ENCODE measurements around the gene RASSF8. TPM values are rescaled to one million over a fixed set of nuclear protein-coding genes. Genes with fewer than 3 reads are reported as not detected.

Gene RASSF8
- total RNA-seq, 2 experiments from 2014 or later = not detected

DNA sequence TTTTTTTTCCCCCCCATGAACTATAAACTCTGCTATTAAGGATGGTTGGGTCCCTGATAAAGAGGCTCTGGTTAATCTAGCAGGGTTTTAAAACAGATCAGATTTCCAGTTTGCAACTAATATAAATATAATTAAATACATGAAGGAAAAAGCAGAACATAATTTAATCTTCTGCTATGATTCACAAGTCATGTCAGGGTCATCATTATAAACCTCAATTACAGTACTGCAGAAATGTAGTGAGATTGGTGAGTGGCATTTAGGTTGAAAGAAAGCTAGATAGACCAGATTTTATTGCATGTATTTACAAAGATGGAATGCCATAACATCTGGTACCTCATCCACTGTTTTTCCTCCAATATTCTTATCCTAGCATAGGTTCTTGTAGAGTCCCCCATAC is 14.5 kb upstream of the RASSF8 start:
- Histone ChIP-seq H3K4me1 (ENCODE audit: insufficient read depth, low read length, poor library complexity, severe bottlenecking) (no peaks in the 10 kb centered on the region), H4K20me1 (ENCODE audit: insufficient read depth, low read length) (no peaks in the 10 kb centered on the region), H3K4me2 (ENCODE audit: low read length) (no peak overlapping the region), H2AFZ (ENCODE audit: low read length) (no peak overlapping the region), H3K9me3 (ENCODE audit: low read length) (no peaks in the 10 kb centered on the region), H3K79me2 (ENCODE audit: insufficient read depth, low read depth, low read length) (no peaks in the 10 kb centered on the region), H3K4me3 (ENCODE audit: low read depth, low read length, poor library complexity, severe bottlenecking) (no peak overlapping the region), H3K27ac (ENCODE audit: low read depth, low read length, poor library complexity, severe bottlenecking) (no peak overlapping the region), H3K9me2 (ENCODE audit: insufficient read depth, low read length) (no peaks in the 10 kb centered on the region), H3K36me3 (ENCODE audit: insufficient read depth, low read length) (no peaks in the 10 kb centered on the region)
- intact Hi-C loops (cut with micrococcal nuclease; ENCODE audit: unreplicated experiment) = no loop called here
- no peak for DNase-seq (ENCODE audit: low spot score)
- CTCF ChIA-PET (ENCODE audit: unreplicated experiment) = no interaction called here
- no TSS peak for BruUV-seq (replicated peaks)
- POLR2A ChIA-PET = no interaction called here
- no peak for TF ChIP-seq EZH2phosphoT487 (IDR thresholded peaks at IDR 0.05; ENCODE audit: borderline replicate concordance, low read depth, low read length)
- TF ChIP-seq, protein P1, sequence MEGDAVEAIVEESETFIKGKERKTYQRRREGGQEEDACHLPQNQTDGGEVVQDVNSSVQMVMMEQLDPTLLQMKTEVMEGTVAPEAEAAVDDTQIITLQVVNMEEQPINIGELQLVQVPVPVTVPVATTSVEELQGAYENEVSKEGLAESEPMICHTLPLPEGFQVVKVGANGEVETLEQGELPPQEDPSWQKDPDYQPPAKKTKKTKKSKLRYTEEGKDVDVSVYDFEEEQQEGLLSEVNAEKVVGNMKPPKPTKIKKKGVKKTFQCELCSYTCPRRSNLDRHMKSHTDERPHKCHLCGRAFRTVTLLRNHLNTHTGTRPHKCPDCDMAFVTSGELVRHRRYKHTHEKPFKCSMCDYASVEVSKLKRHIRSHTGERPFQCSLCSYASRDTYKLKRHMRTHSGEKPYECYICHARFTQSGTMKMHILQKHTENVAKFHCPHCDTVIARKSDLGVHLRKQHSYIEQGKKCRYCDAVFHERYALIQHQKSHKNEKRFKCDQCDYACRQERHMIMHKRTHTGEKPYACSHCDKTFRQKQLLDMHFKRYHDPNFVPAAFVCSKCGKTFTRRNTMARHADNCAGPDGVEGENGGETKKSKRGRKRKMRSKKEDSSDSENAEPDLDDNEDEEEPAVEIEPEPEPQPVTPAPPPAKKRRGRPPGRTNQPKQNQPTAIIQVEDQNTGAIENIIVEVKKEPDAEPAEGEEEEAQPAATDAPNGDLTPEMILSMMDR (conservative IDR thresholded peaks at IDR 0.05; ENCODE audit: low read length) = no peak

DNA sequence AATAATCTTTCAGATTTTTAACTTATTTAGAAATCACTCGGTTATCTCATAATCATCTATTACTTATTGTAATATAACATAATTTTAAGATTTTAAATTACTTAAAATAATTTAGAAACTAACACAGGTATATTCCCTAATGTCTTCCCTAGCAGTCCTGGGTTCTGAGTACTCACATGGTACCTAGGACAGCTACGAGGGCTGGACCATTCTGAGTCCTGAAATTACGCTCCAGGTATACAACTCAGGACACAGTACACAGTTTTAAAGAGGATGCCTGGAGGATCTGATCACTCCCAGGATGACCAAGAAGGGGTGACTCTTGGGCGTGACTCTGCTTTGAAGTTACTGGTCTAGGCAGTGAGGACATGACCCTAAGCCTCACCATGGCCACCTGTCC is 9.1 kb upstream of the RASSF8 start:
- CTCF ChIA-PET (ENCODE audit: unreplicated experiment) = no interaction called here
- Histone ChIP-seq H3K27ac (ENCODE audit: low read depth, low read length, poor library complexity, severe bottlenecking) (no peak overlapping the region), H3K4me3 (ENCODE audit: low read depth, low read length, poor library complexity, severe bottlenecking) (no peak overlapping the region), H2AFZ (ENCODE audit: low read length) (no peak overlapping the region), H3K9me3 (ENCODE audit: low read length) (no peaks in the 10 kb centered on the region), H3K36me3 (ENCODE audit: insufficient read depth, low read length) (no peaks in the 10 kb centered on the region), H3K4me2 (ENCODE audit: low read length) (no peak overlapping the region), H3K4me1 (ENCODE audit: insufficient read depth, low read length, poor library complexity, severe bottlenecking) (no peaks in the 10 kb centered on the region), H3K9me2 (ENCODE audit: insufficient read depth, low read length) (no peaks in the 10 kb centered on the region), H4K20me1 (ENCODE audit: insufficient read depth, low read length) (no peaks in the 10 kb centered on the region), H3K79me2 (ENCODE audit: insufficient read depth, low read depth, low read length) (no peaks in the 10 kb centered on the region)
- intact Hi-C loops (cut with micrococcal nuclease; ENCODE audit: unreplicated experiment) = no loop called here
- POLR2A ChIA-PET = interaction anchor here (0.6 kb wide), 1 partner anchor 1220 kb away, joined by 4 read pairs; no protein-coding TSS in a partner anchor
- no TSS peak for BruUV-seq (replicated peaks)
- no peak for DNase-seq (ENCODE audit: low spot score)
- no peak for TF ChIP-seq EZH2phosphoT487 (IDR thresholded peaks at IDR 0.05; ENCODE audit: borderline replicate concordance, low read depth, low read length)
- TF ChIP-seq, protein P1 (conservative IDR thresholded peaks at IDR 0.05; ENCODE audit: low read length) = no peak

DNA sequence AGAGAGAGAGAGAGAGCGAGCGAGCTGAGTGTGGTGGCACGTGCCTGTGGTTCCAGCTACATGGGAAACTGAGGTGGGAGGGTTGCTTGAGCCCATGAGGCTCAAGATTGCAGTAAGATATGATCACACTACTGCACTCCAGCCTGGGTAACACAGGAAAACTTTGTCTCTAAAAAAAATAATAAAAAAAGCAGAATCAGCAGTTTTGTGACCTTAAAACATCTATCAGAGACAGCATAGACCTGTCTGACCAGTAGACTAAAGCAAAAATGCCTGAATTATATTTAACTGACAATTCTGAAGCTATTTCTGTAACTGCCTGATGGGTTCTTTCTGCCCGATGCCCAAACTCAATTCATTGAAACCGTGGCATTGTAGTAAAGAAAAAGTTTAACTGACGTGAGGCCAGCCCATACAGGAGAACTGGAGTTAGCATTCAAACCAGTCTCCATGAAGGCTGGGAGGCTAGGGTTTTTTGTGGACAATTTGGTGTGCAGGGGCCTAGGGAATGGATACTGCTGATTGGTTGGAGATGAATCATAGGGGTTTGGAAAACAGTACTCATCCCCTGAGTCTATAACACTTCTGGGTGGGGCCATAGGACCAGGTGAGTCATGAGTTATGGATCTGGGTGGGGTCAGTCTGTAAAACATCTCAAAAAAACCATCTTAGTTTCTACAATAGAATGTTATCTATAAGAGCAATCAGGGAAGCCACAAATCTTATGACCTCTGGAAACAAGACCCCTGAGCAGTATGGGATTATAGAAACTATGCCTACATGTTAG is 8.0 kb upstream of the RASSF8 start:
- Histone ChIP-seq H3K27ac (ENCODE audit: low read depth, low read length, poor library complexity, severe bottlenecking) (no peak overlapping the region), H3K4me3 (ENCODE audit: low read depth, low read length, poor library complexity, severe bottlenecking) (no peak overlapping the region), H3K4me2 (ENCODE audit: low read length) (no peak overlapping the region), H3K9me2 (ENCODE audit: insufficient read depth, low read length) (no peaks in the 10 kb centered on the region), H3K36me3 (ENCODE audit: insufficient read depth, low read length) (no peaks in the 10 kb centered on the region), H4K20me1 (ENCODE audit: insufficient read depth, low read length) (no peaks in the 10 kb centered on the region), H2AFZ (ENCODE audit: low read length) (no peak overlapping the region), H3K9me3 (ENCODE audit: low read length) (no peaks in the 10 kb centered on the region), H3K4me1 (ENCODE audit: insufficient read depth, low read length, poor library complexity, severe bottlenecking) (no peaks in the 10 kb centered on the region), H3K79me2 (ENCODE audit: insufficient read depth, low read depth, low read length) (no peaks in the 10 kb centered on the region)
- intact Hi-C loops (cut with micrococcal nuclease; ENCODE audit: unreplicated experiment) = no loop called here
- CTCF ChIA-PET (ENCODE audit: unreplicated experiment) = no interaction called here
- no peak for DNase-seq (ENCODE audit: low spot score)
- BruUV-seq (replicated peaks) = no TSS peak
- POLR2A ChIA-PET = interaction anchor here (0.6 to 0.7 kb wide), 3 partner anchors 271 to 1552 kb away, joined by 3 to 4 read pairs (median 4); no protein-coding TSS in a partner anchor
- TF ChIP-seq, protein P1 (conservative IDR thresholded peaks at IDR 0.05; ENCODE audit: low read length) = no peak
- TF ChIP-seq EZH2phosphoT487 (IDR thresholded peaks at IDR 0.05; ENCODE audit: borderline replicate concordance, low read depth, low read length) = no peak

All from OCI-LY7 (cell line).